ENCODE results near the gene WDR37. TPM values are rescaled to one million over a fixed set of nuclear protein-coding genes. Genes with fewer than 3 reads are reported as not detected.

Gene WDR37
- polyA plus RNA-seq, 1 donor (not counting 4 experiments of a cell fraction or from before 2014, with no cell fraction given), result 16.0 TPM

DNA sequence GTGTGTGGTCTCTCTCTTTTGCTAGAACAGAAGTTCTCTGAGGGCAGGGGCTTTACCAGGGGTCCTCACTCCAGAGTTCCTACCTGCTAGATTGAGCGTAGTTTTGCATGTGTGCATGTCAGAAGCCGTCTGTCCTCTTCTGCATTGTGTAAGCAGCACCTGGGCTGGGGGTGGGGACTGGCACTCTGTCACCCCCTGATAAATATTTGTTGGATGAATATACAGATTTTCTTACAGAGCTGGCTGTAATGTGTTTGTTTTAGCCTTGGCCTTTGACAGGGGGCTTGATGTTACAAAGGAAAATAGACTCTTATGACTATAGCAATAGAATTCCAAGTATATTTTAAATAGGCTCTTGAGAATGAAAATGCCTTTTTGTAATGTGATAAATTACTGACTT is 46.6 kb downstream of the WDR37 start:
- Histone ChIP-seq H3K79me2 (ENCODE audit: control insufficient read depth, insufficient read depth, low read length) (peaks cover 24% of the 10 kb centered on the region), H3K4me3 (ENCODE audit: control insufficient read depth in 2 of 3, extremely low read depth in 1 of 3, insufficient read depth in 2 of 3, low read depth in 1 of 3, low read length in 3 of 3) (no peak overlapping the region), H3K4me1 (ENCODE audit: control insufficient read depth, extremely low read depth, insufficient read depth, low read length) (no peaks in the 10 kb centered on the region), H3K4me2 (ENCODE audit: control insufficient read depth, extremely low read depth, insufficient read depth, low read depth, low read length) (no peak overlapping the region), H2AFZ (ENCODE audit: control insufficient read depth, low read length) (no peak overlapping the region), H3K27me3 (ENCODE audit: control insufficient read depth, extremely low read depth, insufficient read depth, low read length) (no peaks in the 10 kb centered on the region), H3K36me3 (ENCODE audit: control insufficient read depth in 2 of 2, extremely low read depth in 1 of 2, insufficient read depth in 2 of 2, low read length in 2 of 2) (peaks cover 42 to 43% of the 10 kb centered on the region in 2 experiments), H3K9me1 (ENCODE audit: control insufficient read depth, extremely low read depth, insufficient read depth, low read length) (no peaks in the 10 kb centered on the region), H3K9me3 (ENCODE audit: control insufficient read depth, low read depth, low read length) (no peaks in the 10 kb centered on the region), H3K9ac (ENCODE audit: control insufficient read depth, extremely low read depth, insufficient read depth, low read length) (no peak overlapping the region), H4K20me1 (ENCODE audit: control insufficient read depth, extremely low read depth, insufficient read depth, low read length) (no peaks in the 10 kb centered on the region), H3K27ac (ENCODE audit: control insufficient read depth, insufficient read depth, low read length) (no peak overlapping the region)
- dilution Hi-C loops (cut with MboI; ENCODE audit: extremely low pct_ligation_motif_present, low sequenced_read_pairs), result no loop called here
- TF ChIP-seq, protein P1, sequence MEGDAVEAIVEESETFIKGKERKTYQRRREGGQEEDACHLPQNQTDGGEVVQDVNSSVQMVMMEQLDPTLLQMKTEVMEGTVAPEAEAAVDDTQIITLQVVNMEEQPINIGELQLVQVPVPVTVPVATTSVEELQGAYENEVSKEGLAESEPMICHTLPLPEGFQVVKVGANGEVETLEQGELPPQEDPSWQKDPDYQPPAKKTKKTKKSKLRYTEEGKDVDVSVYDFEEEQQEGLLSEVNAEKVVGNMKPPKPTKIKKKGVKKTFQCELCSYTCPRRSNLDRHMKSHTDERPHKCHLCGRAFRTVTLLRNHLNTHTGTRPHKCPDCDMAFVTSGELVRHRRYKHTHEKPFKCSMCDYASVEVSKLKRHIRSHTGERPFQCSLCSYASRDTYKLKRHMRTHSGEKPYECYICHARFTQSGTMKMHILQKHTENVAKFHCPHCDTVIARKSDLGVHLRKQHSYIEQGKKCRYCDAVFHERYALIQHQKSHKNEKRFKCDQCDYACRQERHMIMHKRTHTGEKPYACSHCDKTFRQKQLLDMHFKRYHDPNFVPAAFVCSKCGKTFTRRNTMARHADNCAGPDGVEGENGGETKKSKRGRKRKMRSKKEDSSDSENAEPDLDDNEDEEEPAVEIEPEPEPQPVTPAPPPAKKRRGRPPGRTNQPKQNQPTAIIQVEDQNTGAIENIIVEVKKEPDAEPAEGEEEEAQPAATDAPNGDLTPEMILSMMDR (optimal IDR thresholded peaks at IDR 0.05 in 1 of 3, IDR thresholded peaks at IDR 0.05 in 1 of 3, conservative IDR thresholded peaks at IDR 0.05 in 1 of 3; ENCODE audit: extremely low read depth in 1 of 3, insufficient read depth in 2 of 3, low read length in 3 of 3), result no peak
- no peak for TF ChIP-seq EZH2 (IDR thresholded peaks at IDR 0.05; ENCODE audit: low read length)
- DNase-seq (ENCODE audit: low read depth, low spot score) (no peak), FAIRE-seq (no peak)

DNA sequence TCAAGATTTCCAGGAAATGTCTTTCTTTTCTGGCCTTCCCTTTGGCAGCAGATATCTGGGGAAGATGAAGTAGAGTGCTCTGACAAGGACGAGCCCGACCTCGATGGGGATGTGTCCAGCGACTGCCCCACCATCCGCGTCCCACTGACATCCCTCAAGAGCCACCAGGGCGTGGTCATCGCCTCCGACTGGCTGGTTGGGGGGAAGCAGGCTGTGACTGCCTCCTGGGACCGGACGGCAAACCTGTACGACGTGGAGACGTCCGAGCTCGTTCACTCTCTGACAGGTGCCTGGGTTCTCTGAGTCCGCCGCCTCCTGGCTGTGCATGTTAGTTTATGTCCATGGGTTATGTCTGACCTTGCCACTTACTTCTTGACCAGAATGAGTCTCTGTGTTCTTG is 47.4 kb downstream of the WDR37 start:
- Histone ChIP-seq H3K9me1 (ENCODE audit: control insufficient read depth, extremely low read depth, insufficient read depth, low read length) (no peaks in the 10 kb centered on the region), H3K9ac (ENCODE audit: control insufficient read depth, extremely low read depth, insufficient read depth, low read length) (no peak overlapping the region), H3K36me3 (ENCODE audit: control insufficient read depth in 2 of 2, extremely low read depth in 1 of 2, insufficient read depth in 2 of 2, low read length in 2 of 2) (peaks cover 42 to 43% of the 10 kb centered on the region in 2 experiments), H4K20me1 (ENCODE audit: control insufficient read depth, extremely low read depth, insufficient read depth, low read length) (no peaks in the 10 kb centered on the region), H3K4me3 (ENCODE audit: control insufficient read depth in 2 of 3, extremely low read depth in 1 of 3, insufficient read depth in 2 of 3, low read depth in 1 of 3, low read length in 3 of 3) (no peak overlapping the region), H3K9me3 (ENCODE audit: control insufficient read depth, low read depth, low read length) (no peaks in the 10 kb centered on the region), H3K27me3 (ENCODE audit: control insufficient read depth, extremely low read depth, insufficient read depth, low read length) (no peaks in the 10 kb centered on the region), H3K4me2 (ENCODE audit: control insufficient read depth, extremely low read depth, insufficient read depth, low read depth, low read length) (no peak overlapping the region), H3K4me1 (ENCODE audit: control insufficient read depth, extremely low read depth, insufficient read depth, low read length) (no peaks in the 10 kb centered on the region), H3K27ac (ENCODE audit: control insufficient read depth, insufficient read depth, low read length) (no peak overlapping the region), H3K79me2 (ENCODE audit: control insufficient read depth, insufficient read depth, low read length) (peaks cover 24% of the 10 kb centered on the region), H2AFZ (ENCODE audit: control insufficient read depth, low read length) (no peak overlapping the region)
- dilution Hi-C loops (cut with MboI; ENCODE audit: extremely low pct_ligation_motif_present, low sequenced_read_pairs), result no loop called here
- no peak for FAIRE-seq
- TF ChIP-seq EZH2 (IDR thresholded peaks at IDR 0.05; ENCODE audit: low read length), result no peak
- TF ChIP-seq, protein P1 (optimal IDR thresholded peaks at IDR 0.05 in 1 of 3, IDR thresholded peaks at IDR 0.05 in 1 of 3, conservative IDR thresholded peaks at IDR 0.05 in 1 of 3; ENCODE audit: extremely low read depth in 1 of 3, insufficient read depth in 2 of 3, low read length in 3 of 3), result no peak
- DNase-seq (ENCODE audit: low read depth, low spot score), result no peak
